Measurements from ENCODE around the gene SKIC2. TPM values are rescaled to one million over a fixed set of nuclear protein-coding genes. Genes with fewer than 3 reads are reported as not detected.
A peak's percentile ranks its signal among the peaks of the same experiment; 100 is the strongest.
"Not testable (repeated sequence)": the region's sequence is repeated elsewhere in the genome, so short reads cannot be mapped to it uniquely, and the experiment has no call there.

Gene SKIC2
- total RNA-seq, 1 donor from 2014 or later = 21.0 TPM

DNA sequence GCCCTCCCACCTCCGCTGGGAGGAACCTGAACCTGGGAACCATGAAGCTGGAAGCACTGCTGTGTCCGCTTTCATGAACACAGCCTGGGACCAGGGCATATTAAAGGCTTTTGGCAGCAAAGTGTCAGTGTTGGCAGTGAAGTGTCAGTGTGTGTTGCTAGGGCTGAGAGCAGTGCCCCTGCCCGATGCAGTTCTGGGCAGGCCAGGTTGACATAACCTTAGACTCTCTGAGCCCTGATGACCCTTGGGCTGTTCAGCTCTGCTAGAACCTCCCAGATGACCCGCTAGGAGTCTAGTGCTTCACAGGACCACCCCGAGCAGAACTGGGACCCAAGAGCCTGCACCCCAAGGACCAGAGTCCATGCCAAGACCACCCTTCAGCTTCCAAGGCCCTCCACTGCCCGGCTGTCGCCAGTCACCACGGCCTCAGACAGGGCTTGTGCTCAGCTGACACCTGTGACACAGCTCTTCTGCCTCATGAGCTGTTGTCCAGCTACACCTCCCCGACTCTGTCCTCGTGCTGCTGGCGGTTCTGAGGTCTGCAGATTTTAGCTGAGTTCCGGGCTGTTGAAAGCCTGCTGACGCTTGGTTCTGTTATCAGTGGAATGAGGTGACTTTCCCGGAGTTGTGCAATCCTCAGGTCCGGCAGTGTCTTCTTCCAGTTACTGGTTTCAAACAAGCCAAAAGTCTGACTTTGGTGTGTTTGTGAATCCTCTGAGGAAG is 43.7 kb downstream of the SKIC2 start:
- H3K9me3 ChIP-seq (ENCODE audit: low read depth); H3K4me3 Mint-ChIP-seq; H3K4me1 ChIP-seq; H3K4me3 ChIP-seq; H3K9me3 Mint-ChIP-seq; H3K27ac ChIP-seq; H3K79me2 ChIP-seq (ENCODE audit: low read depth); H4K20me1 ChIP-seq (ENCODE audit: low read depth); H3K4me2 ChIP-seq; H3K27ac Mint-ChIP-seq; H2AFZ ChIP-seq (replicated peaks); H3K4me1 Mint-ChIP-seq; H3K27me3 Mint-ChIP-seq (ENCODE audit: insufficient read depth, low read depth); H3K27me3 ChIP-seq; DNase-seq (ENCODE audit: low spot score); H3F3A ChIP-seq (ENCODE audit: low read depth); H3K9ac ChIP-seq; H3K36me3 Mint-ChIP-seq; H3K36me3 ChIP-seq: not testable (repeated sequence)

DNA sequence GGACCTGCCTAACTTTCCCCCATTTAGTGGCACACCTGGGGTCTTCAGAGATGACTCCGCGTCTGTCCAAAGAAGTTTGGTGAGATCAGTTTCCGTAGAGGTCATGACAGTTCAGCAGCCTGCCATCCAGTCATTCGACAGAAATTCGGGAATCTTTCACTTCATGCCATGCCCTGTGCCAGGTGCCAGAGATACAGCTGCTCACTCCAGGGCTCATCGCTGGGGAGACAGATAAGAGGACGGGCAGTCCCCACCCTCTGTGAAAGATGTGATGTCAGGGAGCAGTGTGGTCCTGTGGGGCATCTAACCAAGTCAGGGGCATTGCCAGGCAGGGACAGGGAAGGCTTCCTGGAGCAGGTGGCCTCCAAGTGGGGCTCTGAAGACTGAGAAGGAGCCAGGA is 44.3 kb downstream of the SKIC2 start:
- H3F3A ChIP-seq (ENCODE audit: low read depth); H3K4me1 ChIP-seq; H3K79me2 ChIP-seq (ENCODE audit: low read depth); H3K4me2 ChIP-seq; H3K36me3 Mint-ChIP-seq; H3K4me1 Mint-ChIP-seq; H3K27ac Mint-ChIP-seq; H3K4me3 ChIP-seq; H3K27me3 Mint-ChIP-seq (ENCODE audit: insufficient read depth, low read depth); H3K4me3 Mint-ChIP-seq; H3K9ac ChIP-seq; H3K27me3 ChIP-seq; DNase-seq (ENCODE audit: low spot score); H3K9me3 Mint-ChIP-seq; H3K36me3 ChIP-seq; H2AFZ ChIP-seq (replicated peaks); H3K27ac ChIP-seq; H3K9me3 ChIP-seq (ENCODE audit: low read depth); H4K20me1 ChIP-seq (ENCODE audit: low read depth): not testable (repeated sequence)

DNA sequence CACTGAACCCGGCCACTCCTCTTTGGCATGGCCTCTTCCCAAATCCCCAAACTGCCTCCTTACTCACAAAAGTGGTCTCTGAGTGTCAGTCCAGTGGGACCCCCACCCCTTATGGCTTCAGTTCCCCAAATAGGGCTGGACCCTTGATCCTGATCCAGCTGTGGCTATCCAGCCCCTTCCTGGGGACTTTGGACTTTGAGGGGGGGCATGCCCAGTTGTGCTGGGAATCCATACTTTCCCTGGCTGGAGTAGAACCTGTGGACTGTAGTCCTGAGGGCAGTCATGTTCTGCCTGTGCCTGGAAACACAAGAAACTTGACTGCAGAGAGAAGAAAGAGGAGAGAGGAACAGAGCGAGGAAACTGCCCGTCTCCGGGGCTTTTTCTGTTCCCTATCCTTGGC is 45.4 kb downstream of the SKIC2 start:
- not testable (repeated sequence) for H3K4me1 Mint-ChIP-seq; H3K27ac ChIP-seq; H4K20me1 ChIP-seq (ENCODE audit: low read depth); H3K4me3 ChIP-seq; H3K4me1 ChIP-seq; H3K27ac Mint-ChIP-seq; DNase-seq (ENCODE audit: low spot score); H3K27me3 ChIP-seq; H3K9me3 Mint-ChIP-seq; H3K36me3 Mint-ChIP-seq; H3K4me3 Mint-ChIP-seq; H3K9ac ChIP-seq; H3K4me2 ChIP-seq; H3K36me3 ChIP-seq; H3K27me3 Mint-ChIP-seq (ENCODE audit: insufficient read depth, low read depth); H3K79me2 ChIP-seq (ENCODE audit: low read depth); H3F3A ChIP-seq (ENCODE audit: low read depth); H3K9me3 ChIP-seq (ENCODE audit: low read depth); H2AFZ ChIP-seq (replicated peaks)

DNA sequence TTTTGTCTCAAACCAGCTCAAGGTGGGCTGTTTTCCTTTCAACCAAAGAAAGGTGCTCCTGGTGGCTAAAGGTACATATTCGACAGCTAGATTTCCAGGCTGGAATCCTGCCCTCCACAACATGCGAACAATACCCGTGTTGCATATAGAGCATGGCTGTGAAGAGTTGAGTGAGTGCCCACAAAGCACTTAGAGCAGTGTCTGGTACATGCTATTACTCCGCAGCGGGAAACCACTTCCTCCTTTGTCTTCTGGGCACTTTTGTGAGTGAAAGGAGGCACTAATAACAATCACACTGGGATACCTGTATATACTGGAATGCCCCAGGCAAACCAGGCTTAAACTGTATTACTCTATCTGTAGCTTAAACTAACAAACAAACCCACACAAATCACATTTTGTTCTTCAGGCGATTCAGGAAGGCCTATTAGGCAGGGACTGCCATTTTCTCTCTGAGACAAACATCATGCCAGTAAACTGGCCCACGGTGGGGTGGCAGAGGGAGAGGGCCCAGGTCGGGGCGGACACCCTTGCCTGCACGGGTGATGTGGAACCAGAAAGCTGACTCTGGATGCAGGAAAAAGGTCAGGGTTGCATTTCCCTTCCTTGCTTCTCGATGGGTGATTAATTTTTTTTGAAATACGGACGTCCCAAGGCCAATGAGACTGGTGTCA is 46.0 kb downstream of the SKIC2 start:
- not testable (repeated sequence) for H4K20me1 ChIP-seq (ENCODE audit: low read depth); H3K9me3 Mint-ChIP-seq; H3K4me1 ChIP-seq; H3K36me3 Mint-ChIP-seq; DNase-seq (ENCODE audit: low spot score); H3K27me3 ChIP-seq; H3K9me3 ChIP-seq (ENCODE audit: low read depth); H3K4me3 Mint-ChIP-seq; H3K9ac ChIP-seq; H3K4me2 ChIP-seq; H3F3A ChIP-seq (ENCODE audit: low read depth); H3K27ac Mint-ChIP-seq; H2AFZ ChIP-seq (replicated peaks); H3K4me3 ChIP-seq; H3K36me3 ChIP-seq; H3K27me3 Mint-ChIP-seq (ENCODE audit: insufficient read depth, low read depth); H3K4me1 Mint-ChIP-seq; H3K27ac ChIP-seq; H3K79me2 ChIP-seq (ENCODE audit: low read depth)

- not testable (repeated sequence) for H3K4me3 Mint-ChIP-seq; H3F3A ChIP-seq (ENCODE audit: low read depth); H3K9me3 Mint-ChIP-seq; H3K4me2 ChIP-seq; H3K27me3 Mint-ChIP-seq (ENCODE audit: insufficient read depth, low read depth); H3K9me3 ChIP-seq (ENCODE audit: low read depth); H3K27ac ChIP-seq; H3K36me3 Mint-ChIP-seq; H3K4me3 ChIP-seq; H3K79me2 ChIP-seq (ENCODE audit: low read depth); H3K27ac Mint-ChIP-seq; H2AFZ ChIP-seq (replicated peaks); H3K4me1 Mint-ChIP-seq; H4K20me1 ChIP-seq (ENCODE audit: low read depth); H3K4me1 ChIP-seq; H3K36me3 ChIP-seq; H3K9ac ChIP-seq; H3K27me3 ChIP-seq
- DNase-seq (ENCODE audit: low spot score) = peak; percentile 1
Observed at GRCh38 chr6:32005538-32005880, 46.5 kb downstream of the SKIC2 start.

DNA sequence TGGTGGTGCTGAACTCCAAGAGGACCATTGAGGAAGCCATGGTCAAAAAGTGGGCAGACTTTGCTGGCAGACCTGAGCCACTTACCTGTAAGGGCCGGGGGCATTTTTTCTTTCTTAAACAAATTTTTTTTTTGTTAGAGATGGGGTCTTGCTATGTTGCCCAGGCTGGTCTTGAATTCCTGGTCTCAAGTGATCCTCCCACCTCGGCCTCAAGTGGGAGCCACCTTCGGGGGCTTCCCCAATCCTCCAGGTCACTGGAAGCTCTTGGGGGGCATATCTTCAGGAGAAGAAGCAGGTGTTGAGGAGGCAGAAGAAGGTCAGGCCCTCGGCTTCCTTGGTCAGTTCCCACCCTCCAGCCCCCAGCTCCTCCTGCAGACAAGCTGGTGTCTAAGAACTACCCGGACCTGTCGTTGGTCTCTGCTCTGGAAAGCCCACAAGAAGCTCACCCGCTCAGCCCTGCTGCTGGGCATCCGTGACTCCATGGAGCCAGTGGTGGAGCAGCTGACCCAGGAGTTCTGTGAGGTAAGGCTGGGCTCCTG is 47.1 kb downstream of the SKIC2 start:
- H3K4me2 ChIP-seq; H3K9ac ChIP-seq; H3K27ac ChIP-seq; H3K79me2 ChIP-seq (ENCODE audit: low read depth); H3K4me3 Mint-ChIP-seq; H3F3A ChIP-seq (ENCODE audit: low read depth); H4K20me1 ChIP-seq (ENCODE audit: low read depth); H3K9me3 ChIP-seq (ENCODE audit: low read depth); H3K4me1 Mint-ChIP-seq; H3K36me3 Mint-ChIP-seq; H3K27ac Mint-ChIP-seq; H3K27me3 ChIP-seq; H3K27me3 Mint-ChIP-seq (ENCODE audit: insufficient read depth, low read depth); H3K4me3 ChIP-seq; H3K4me1 ChIP-seq; H2AFZ ChIP-seq (replicated peaks); H3K9me3 Mint-ChIP-seq; H3K36me3 ChIP-seq: not testable (repeated sequence)
- DNase-seq (ENCODE audit: low spot score) = peak; percentile 0

GRCh38 chr6:32007086-32007485 is 48.1 kb downstream of the SKIC2 start:
- H3K4me3 Mint-ChIP-seq; H3K36me3 ChIP-seq; H3K4me1 Mint-ChIP-seq; H4K20me1 ChIP-seq (ENCODE audit: low read depth); H3K27me3 Mint-ChIP-seq (ENCODE audit: insufficient read depth, low read depth); H3K9me3 Mint-ChIP-seq; H3K9ac ChIP-seq; H3K27me3 ChIP-seq; H3K4me2 ChIP-seq; H3K4me1 ChIP-seq; H3K27ac Mint-ChIP-seq; H3K79me2 ChIP-seq (ENCODE audit: low read depth); H3K36me3 Mint-ChIP-seq; H2AFZ ChIP-seq (replicated peaks); H3K4me3 ChIP-seq; H3K9me3 ChIP-seq (ENCODE audit: low read depth); H3F3A ChIP-seq (ENCODE audit: low read depth); H3K27ac ChIP-seq: not testable (repeated sequence)
- peak; percentile 3 for DNase-seq (ENCODE audit: low spot score)

DNA sequence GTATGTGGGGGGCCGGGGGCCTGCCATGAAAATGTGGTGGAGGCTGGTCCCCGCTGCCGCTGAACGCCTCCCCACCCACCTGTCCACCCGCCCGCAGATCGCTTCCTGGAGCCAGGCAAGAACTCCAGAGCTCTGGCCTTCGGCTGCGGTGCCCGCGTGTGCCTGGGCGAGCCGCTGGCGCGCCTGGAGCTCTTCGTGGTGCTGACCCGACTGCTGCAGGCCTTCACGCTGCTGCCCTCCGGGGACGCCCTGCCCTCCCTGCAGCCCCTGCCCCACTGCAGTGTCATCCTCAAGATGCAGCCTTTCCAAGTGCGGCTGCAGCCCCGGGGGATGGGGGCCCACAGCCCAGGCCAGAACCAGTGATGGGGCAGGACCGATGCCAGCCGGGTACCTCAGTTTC is 49.1 kb downstream of the SKIC2 start:
- H3K4me3 Mint-ChIP-seq; H3K79me2 ChIP-seq (ENCODE audit: low read depth); H3K27ac Mint-ChIP-seq; H3K27me3 ChIP-seq; H3K9me3 ChIP-seq (ENCODE audit: low read depth); H3F3A ChIP-seq (ENCODE audit: low read depth); H3K4me1 ChIP-seq; H3K4me2 ChIP-seq; DNase-seq (ENCODE audit: low spot score); H4K20me1 ChIP-seq (ENCODE audit: low read depth); H3K9ac ChIP-seq; H3K36me3 ChIP-seq; H3K4me3 ChIP-seq; H3K36me3 Mint-ChIP-seq; H3K9me3 Mint-ChIP-seq; H3K27me3 Mint-ChIP-seq (ENCODE audit: insufficient read depth, low read depth); H3K4me1 Mint-ChIP-seq; H2AFZ ChIP-seq (replicated peaks); H3K27ac ChIP-seq: not testable (repeated sequence)
